Measurements from ENCODE around the gene CELSR1. TPM values are rescaled to one million over a fixed set of nuclear protein-coding genes. Genes with fewer than 3 reads are reported as not detected.

Gene CELSR1
- total RNA-seq, 1 experiment from 2014 or later, result 22.6 TPM

- H3K4me3 Mint-ChIP-seq, result no peak overlapping the region
- H3K27me3 Mint-ChIP-seq (ENCODE audit: low read depth), result no peaks in the 10 kb centered on the region; the same call in 1 of the 2 replicates
Measured at GRCh38 chr22:46518038-46518437, 19.4 kb downstream of the CELSR1 start.

More at GRCh38 chr22:46518038-46518437, 19.4 kb downstream of the CELSR1 start:
- H2AFZ ChIP-seq (ENCODE audit: low read length), result no peak overlapping the region
- H3K4me1 Mint-ChIP-seq, result peaks cover 24 to 27% of the 10 kb centered on the region in 2 experiments
- no peak overlapping the region for H3K27ac Mint-ChIP-seq
- no peaks in the 10 kb centered on the region for H3K79me1 ChIP-seq (ENCODE audit: insufficient read depth, low read depth, low read length, poor library complexity, severe bottlenecking)
- no peak for TF ChIP-seq CTCF (conservative IDR thresholded peaks at IDR 0.05)
- H4K91ac ChIP-seq (ENCODE audit: insufficient read length, low read depth, low read length), result no peak overlapping the region
- H4K20me1 ChIP-seq (ENCODE audit: control insufficient read depth, insufficient read depth, insufficient read length), result no peaks in the 10 kb centered on the region
- no peak overlapping the region for H3K9ac ChIP-seq (ENCODE audit: extremely low read depth, insufficient read length, low read length)
- no peak overlapping the region for H3T11ph ChIP-seq (ENCODE audit: low read length)
- H3K4ac ChIP-seq (ENCODE audit: low read depth, low read length), result no peak overlapping the region
- WGBS (ENCODE audit: extremely low coverage, insufficient read length, low lambda C conversion rate), result no CpG with 5 or more reads among the region's 18 CpGs
- no peak overlapping the region for H2AK5ac ChIP-seq (ENCODE audit: insufficient read length, low read length)
- H3K18ac ChIP-seq (ENCODE audit: insufficient read length, low read depth, low read length), result no peak overlapping the region
- no peak overlapping the region for H2BK15ac ChIP-seq (ENCODE audit: low read depth, low read length)
- H3K23ac ChIP-seq (ENCODE audit: insufficient read length, low read depth, low read length), result no peak overlapping the region
- no peak overlapping the region for H2BK12ac ChIP-seq (ENCODE audit: insufficient read length, low read depth, low read length)
- H3K79me2 ChIP-seq (ENCODE audit: insufficient read depth, low read length), result no peaks in the 10 kb centered on the region; the same call in 1 of the 2 replicates
- H3K9me3 Mint-ChIP-seq, result no peaks in the 10 kb centered on the region
- no peak overlapping the region for H3K4me2 ChIP-seq (ENCODE audit: insufficient read depth, insufficient read length, low read length)
- no peak overlapping the region for H4K5ac ChIP-seq (ENCODE audit: insufficient read length, low read depth, low read length)
- no peaks in the 10 kb centered on the region for H3K4me1 ChIP-seq (ENCODE audit: insufficient read depth, low read length)
- H3K9me3 ChIP-seq (ENCODE audit: control insufficient read depth, low read depth, low read length), result no peaks in the 10 kb centered on the region
- no peak for DNase-seq
- no peaks in the 10 kb centered on the region for H3K23me2 ChIP-seq (ENCODE audit: insufficient read length, low read depth, low read length, poor library complexity, severe bottlenecking)
- H2BK20ac ChIP-seq (ENCODE audit: low read depth, low read length, poor library complexity, severe bottlenecking), result no peak overlapping the region
- no peak overlapping the region for H2BK5ac ChIP-seq (ENCODE audit: insufficient read length, low read length)
- no peak overlapping the region for H4K8ac ChIP-seq (replicated peaks; ENCODE audit: insufficient read length, low read depth, low read length)
- peaks cover 0 to 4% (median 4%) of the 10 kb centered on the region in 3 experiments; a peak in 2 of 7 replicates for H3K36me3 Mint-ChIP-seq (ENCODE audit: insufficient read depth in 1 of 3, low read depth in 3 of 3)
- H3K27ac ChIP-seq (ENCODE audit: insufficient read length, low read depth, low read length), result no peak overlapping the region
- H3K56ac ChIP-seq (ENCODE audit: insufficient read length, low read depth, low read length), result no peak overlapping the region
- no peak overlapping the region for H2BK120ac ChIP-seq (ENCODE audit: low read depth, low read length, poor library complexity, severe bottlenecking)
- H3K14ac ChIP-seq (ENCODE audit: insufficient read depth, low read length), result no peak overlapping the region
- H3K27me3 ChIP-seq (ENCODE audit: insufficient read depth, low read length), result no peaks in the 10 kb centered on the region

All from H9 (cell line).